HepG2 (cell line): Measurements from ENCODE around the gene MRPL14. TPM values are rescaled to one million over a fixed set of nuclear protein-coding genes. Genes with fewer than 3 reads are reported as not detected.

ENCODE experiments used
- KLF13 ChIP-seq: sonication (generic); formaldehyde crosslinking; IDR thresholded peaks from 2 replicates; pipeline ENCODE4 v1.4.0; 2020; ENCODE audit warnings: mild to moderate bottlenecking, missing genetic modification reagents
- KLF15 ChIP-seq: sonication (generic); formaldehyde crosslinking; IDR thresholded peaks from 2 replicates; pipeline ENCODE4 v1.8.1; 2023; ENCODE audit warnings: borderline replicate concordance, mild to moderate bottlenecking, inconsistent platforms, missing genetic modification reagents, mixed read lengths
- SOX13 ChIP-seq, 3 experiments: fragments of 450-650 bp in 1 of 3; sonication (generic) in 1 of 3; formaldehyde crosslinking in 1 of 3; IDR thresholded peaks in 2 of 3; conservative IDR thresholded peaks in 1 of 3; 2 replicates each; pipeline versions ENCODE4 v1.5.0 to v1.6.1; 2016 to 2020; ENCODE audit warnings: antibody characterized with exemption in 1 of 3, mild to moderate bottlenecking in 1 of 3, missing compliant biosample characterization in 1 of 3, missing genetic modification reagents in 1 of 3, moderate library complexity in 1 of 3
- ZKSCAN8 ChIP-seq: IDR thresholded peaks from 2 replicates; pipeline ENCODE4 v1.6.1; 2016; ENCODE audit warnings: borderline replicate concordance, missing genetic modification reagents, missing compliant biosample characterization
- ZMYM4 ChIP-seq: sonication (generic); formaldehyde crosslinking; IDR thresholded peaks from 2 replicates; pipeline ENCODE4 v1.8.1; 2023; ENCODE audit warnings: mild to moderate bottlenecking, missing genetic modification reagents
- ZNF12 ChIP-seq: sonication (generic); formaldehyde crosslinking; IDR thresholded peaks from 2 replicates; pipeline ENCODE4 v1.5.0; 2020; ENCODE audit warnings: missing genetic modification reagents
- ZNF292 ChIP-seq: sonication (generic); formaldehyde crosslinking; IDR thresholded peaks from 2 replicates; pipeline ENCODE4 v1.8.1; 2022; ENCODE audit warnings: mild to moderate bottlenecking, low read depth, missing genetic modification reagents, borderline replicate concordance
- polyA plus RNA-seq, 8 experiments: library from polyadenylated mRNA; depleted of rRNA in 3 of 8; stranded (reverse) in 7 of 8; unstranded in 1 of 8; fragments of >200 nt; fragmentation: Illumina TruSeq in 4 of 8; extraction: Trizol in 4 of 8; gene quantifications; 2 replicates each; pipeline versions ENCODE4 v1.2.1 to v1.2.3, GENCODE V29; 2011 to 2016; ENCODE audit warnings: low read depth in 4 of 8, missing spikeins in 1 of 8, mixed read lengths in 1 of 8; ENCODE audit not compliant: insufficient read depth in 1 of 8
- total RNA-seq, 5 experiments: library from RNA; depleted of rRNA; stranded (reverse); fragments of >200 nt; fragmentation: Illumina TruSeq; extraction: Trizol; gene quantifications; 2 replicates each; pipeline ENCODE4 v1.2.3, GENCODE V29; 2016; ENCODE audit warnings: low read depth in 1 of 5
- TF ChIP-seq, protein P1 (sequence below): sonication (generic); formaldehyde crosslinking; IDR thresholded peaks from 2 replicates; pipeline ENCODE4 v1.4.0; 2020; ENCODE audit warnings: mild to moderate bottlenecking, missing genetic modification reagents
- TF ChIP-seq, protein P2 (sequence below): sonication (generic); formaldehyde crosslinking; IDR thresholded peaks from 2 replicates; pipeline ENCODE4 v1.5.0; 2020; ENCODE audit warnings: mild to moderate bottlenecking, missing genetic modification reagents, borderline replicate concordance
- TF ChIP-seq, protein P3 (sequence below): sonication (generic); formaldehyde crosslinking; IDR thresholded peaks from 2 replicates; pipeline ENCODE4 v1.5.1; 2020; ENCODE audit warnings: mild to moderate bottlenecking, moderate library complexity, missing genetic modification reagents
- TF ChIP-seq, protein P4 (sequence below): sonication (generic); formaldehyde crosslinking; IDR thresholded peaks from 2 replicates; pipeline ENCODE4 v1.8.1; 2023; ENCODE audit warnings: mild to moderate bottlenecking, missing genetic modification reagents, borderline replicate concordance
- TF ChIP-seq, protein P5 (sequence below): fragments of 450-650 bp; IDR thresholded peaks from 2 replicates; pipeline ENCODE4 v1.6.1; 2017
- TF ChIP-seq, protein P6 (sequence below): sonication (generic); formaldehyde crosslinking; IDR thresholded peaks from 2 replicates; pipeline ENCODE4 v1.5.0; 2020; ENCODE audit warnings: mild to moderate bottlenecking, missing genetic modification reagents

MRPL14 gene
- total and polyA plus RNA-seq, 2 of the 13 experiments (the other 11 are each of a cell fraction or from before 2014, with no cell fraction given), result 157 to 178 TPM

DNA sequence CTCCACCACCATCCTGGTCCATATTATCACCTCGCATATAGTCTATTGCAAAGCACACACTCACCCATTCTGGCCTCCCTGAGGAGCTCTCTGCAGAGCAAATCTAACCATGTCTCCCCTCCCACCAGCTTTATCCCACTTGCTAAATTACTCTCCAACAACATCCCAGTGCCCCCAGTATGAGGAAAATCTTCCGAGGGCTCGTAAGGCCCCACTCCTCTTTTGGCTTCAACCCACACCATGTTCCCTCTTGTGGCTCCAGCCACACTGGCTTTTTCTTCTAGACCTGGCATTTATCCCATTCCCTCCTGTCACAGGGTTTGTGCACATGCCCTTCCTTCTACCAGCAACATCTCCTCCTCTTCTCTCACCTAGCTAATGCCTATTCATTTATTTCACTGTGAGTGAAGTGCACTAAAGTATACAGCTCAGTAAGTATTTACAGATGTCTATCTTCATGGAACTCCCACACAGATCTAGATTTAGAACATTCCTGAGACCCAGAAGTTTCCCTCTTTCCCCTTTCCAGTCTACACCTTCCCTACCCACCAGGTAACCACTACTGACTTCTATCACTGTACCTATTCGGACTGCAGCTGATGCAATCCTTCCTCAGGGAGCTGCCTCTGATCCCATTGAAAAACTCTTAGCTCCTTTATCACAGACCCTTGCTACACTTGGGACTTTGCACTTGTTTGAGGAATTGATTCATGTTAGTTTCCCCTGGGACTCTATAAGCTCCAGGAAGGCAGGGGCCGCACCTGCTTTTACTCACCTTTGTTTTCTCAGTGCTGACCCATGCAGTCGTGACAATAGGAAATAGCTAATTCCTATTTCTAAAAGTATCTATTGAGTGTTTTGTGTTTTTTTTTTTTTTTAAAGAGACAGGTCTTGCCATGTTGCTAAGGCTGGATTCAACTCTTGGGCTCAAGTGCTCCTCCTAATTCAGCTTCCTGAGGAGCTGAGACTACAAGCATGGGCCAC lies 15.5 kb downstream of the MRPL14 start (continued):
- TF ChIP-seq, protein P1, sequence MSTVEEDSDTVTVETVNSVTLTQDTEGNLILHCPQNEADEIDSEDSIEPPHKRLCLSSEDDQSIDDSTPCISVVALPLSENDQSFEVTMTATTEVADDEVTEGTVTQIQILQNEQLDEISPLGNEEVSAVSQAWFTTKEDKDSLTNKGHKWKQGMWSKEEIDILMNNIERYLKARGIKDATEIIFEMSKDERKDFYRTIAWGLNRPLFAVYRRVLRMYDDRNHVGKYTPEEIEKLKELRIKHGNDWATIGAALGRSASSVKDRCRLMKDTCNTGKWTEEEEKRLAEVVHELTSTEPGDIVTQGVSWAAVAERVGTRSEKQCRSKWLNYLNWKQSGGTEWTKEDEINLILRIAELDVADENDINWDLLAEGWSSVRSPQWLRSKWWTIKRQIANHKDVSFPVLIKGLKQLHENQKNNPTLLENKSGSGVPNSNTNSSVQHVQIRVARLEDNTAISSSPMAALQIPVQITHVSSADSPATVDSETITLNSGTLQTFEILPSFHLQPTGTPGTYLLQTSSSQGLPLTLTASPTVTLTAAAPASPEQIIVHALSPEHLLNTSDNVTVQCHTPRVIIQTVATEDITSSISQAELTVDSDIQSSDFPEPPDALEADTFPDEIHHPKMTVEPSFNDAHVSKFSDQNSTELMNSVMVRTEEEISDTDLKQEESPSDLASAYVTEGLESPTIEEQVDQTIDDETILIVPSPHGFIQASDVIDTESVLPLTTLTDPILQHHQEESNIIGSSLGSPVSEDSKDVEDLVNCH (CRISPR knock-in tag), result no peak
- TF ChIP-seq, protein P2, sequence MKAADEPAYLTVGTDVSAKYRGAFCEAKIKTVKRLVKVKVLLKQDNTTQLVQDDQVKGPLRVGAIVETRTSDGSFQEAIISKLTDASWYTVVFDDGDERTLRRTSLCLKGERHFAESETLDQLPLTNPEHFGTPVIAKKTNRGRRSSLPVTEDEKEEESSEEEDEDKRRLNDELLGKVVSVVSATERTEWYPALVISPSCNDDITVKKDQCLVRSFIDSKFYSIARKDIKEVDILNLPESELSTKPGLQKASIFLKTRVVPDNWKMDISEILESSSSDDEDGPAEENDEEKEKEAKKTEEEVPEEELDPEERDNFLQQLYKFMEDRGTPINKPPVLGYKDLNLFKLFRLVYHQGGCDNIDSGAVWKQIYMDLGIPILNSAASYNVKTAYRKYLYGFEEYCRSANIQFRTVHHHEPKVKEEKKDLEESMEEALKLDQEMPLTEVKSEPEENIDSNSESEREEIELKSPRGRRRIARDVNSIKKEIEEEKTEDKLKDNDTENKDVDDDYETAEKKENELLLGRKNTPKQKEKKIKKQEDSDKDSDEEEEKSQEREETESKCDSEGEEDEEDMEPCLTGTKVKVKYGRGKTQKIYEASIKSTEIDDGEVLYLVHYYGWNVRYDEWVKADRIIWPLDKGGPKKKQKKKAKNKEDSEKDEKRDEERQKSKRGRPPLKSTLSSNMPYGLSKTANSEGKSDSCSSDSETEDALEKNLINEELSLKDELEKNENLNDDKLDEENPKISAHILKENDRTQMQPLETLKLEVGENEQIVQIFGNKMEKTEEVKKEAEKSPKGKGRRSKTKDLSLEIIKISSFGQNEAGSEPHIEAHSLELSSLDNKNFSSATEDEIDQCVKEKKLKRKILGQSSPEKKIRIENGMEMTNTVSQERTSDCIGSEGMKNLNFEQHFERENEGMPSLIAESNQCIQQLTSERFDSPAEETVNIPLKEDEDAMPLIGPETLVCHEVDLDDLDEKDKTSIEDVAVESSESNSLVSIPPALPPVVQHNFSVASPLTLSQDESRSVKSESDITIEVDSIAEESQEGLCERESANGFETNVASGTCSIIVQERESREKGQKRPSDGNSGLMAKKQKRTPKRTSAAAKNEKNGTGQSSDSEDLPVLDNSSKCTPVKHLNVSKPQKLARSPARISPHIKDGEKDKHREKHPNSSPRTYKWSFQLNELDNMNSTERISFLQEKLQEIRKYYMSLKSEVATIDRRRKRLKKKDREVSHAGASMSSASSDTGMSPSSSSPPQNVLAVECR (CRISPR knock-in tag), result peak; percentile 7; the same call in 1 of the 2 replicates
- peak; percentile 68; the same call in 1 of the 2 replicates for TF ChIP-seq ZKSCAN8 (CRISPR knock-in tag)
- peak; percentile 84 for TF ChIP-seq SOX13 (IDR thresholded peaks at IDR 0.05)
- peak in 1 of 2 experiments; percentile 93; a peak in 2 of 4 replicates for TF ChIP-seq SOX13 (CRISPR knock-in tag; conservative IDR thresholded peaks at IDR 0.05 in 1 of 2, IDR thresholded peaks at IDR 0.05 in 1 of 2)
- TF ChIP-seq, protein P3, sequence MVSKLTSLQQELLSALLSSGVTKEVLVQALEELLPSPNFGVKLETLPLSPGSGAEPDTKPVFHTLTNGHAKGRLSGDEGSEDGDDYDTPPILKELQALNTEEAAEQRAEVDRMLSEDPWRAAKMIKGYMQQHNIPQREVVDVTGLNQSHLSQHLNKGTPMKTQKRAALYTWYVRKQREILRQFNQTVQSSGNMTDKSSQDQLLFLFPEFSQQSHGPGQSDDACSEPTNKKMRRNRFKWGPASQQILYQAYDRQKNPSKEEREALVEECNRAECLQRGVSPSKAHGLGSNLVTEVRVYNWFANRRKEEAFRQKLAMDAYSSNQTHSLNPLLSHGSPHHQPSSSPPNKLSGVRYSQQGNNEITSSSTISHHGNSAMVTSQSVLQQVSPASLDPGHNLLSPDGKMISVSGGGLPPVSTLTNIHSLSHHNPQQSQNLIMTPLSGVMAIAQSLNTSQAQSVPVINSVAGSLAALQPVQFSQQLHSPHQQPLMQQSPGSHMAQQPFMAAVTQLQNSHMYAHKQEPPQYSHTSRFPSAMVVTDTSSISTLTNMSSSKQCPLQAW (CRISPR knock-in tag), result 0 out of 2 replicates have a peak, but pooled peaks have one; percentile 45
- TF ChIP-seq, protein P4, sequence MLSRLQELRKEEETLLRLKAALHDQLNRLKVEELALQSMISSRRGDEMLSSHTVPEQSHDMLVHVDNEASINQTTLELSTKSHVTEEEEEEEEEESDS, result 0 out of 2 replicates have a peak, but pooled peaks have one; percentile 44
- no peak for TF ChIP-seq KLF15 (CRISPR knock-in tag)
- no peak for TF ChIP-seq KLF13 (CRISPR knock-in tag)
- TF ChIP-seq, protein P5, sequence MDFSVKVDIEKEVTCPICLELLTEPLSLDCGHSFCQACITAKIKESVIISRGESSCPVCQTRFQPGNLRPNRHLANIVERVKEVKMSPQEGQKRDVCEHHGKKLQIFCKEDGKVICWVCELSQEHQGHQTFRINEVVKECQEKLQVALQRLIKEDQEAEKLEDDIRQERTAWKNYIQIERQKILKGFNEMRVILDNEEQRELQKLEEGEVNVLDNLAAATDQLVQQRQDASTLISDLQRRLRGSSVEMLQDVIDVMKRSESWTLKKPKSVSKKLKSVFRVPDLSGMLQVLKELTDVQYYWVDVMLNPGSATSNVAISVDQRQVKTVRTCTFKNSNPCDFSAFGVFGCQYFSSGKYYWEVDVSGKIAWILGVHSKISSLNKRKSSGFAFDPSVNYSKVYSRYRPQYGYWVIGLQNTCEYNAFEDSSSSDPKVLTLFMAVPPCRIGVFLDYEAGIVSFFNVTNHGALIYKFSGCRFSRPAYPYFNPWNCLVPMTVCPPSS, result no peak
- TF ChIP-seq, protein P6, sequence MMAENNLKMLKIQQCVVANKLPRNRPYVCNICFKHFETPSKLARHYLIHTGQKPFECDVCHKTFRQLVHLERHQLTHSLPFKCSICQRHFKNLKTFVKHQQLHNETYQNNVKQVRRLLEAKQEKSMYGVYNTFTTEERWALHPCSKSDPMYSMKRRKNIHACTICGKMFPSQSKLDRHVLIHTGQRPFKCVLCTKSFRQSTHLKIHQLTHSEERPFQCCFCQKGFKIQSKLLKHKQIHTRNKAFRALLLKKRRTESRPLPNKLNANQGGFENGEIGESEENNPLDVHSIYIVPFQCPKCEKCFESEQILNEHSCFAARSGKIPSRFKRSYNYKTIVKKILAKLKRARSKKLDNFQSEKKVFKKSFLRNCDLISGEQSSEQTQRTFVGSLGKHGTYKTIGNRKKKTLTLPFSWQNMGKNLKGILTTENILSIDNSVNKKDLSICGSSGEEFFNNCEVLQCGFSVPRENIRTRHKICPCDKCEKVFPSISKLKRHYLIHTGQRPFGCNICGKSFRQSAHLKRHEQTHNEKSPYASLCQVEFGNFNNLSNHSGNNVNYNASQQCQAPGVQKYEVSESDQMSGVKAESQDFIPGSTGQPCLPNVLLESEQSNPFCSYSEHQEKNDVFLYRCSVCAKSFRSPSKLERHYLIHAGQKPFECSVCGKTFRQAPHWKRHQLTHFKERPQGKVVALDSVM (CRISPR knock-in tag), result peak; percentile 36; the same call in 1 of the 2 replicates
- peak; percentile 61; the same call in 1 of the 2 replicates for TF ChIP-seq ZNF292 (CRISPR knock-in tag)
- TF ChIP-seq ZMYM4 (CRISPR knock-in tag), result peak; percentile 84
- peak; percentile 85; the same call in 1 of the 2 replicates for TF ChIP-seq ZNF12 (CRISPR knock-in tag)
